Testis (tissue), 2 donors: ENCODE measurements around the gene MYO1A.

Source experiments
- POLR2A ChIP-seq: fragments of 450-650 bp; IDR thresholded peaks from one replicate; pipeline ENCODE4 v1.6.1; 2017; ENCODE audit warnings: antibody characterized with exemption, mild to moderate bottlenecking, moderate library complexity
- TF ChIP-seq, protein P1 (sequence below), 3 experiments: fragments of 450-650 bp in 2 of 3; fragments of 200-600 bp in 1 of 3; sonication (generic) in 1 of 3; IDR thresholded peaks; one replicate each; pipeline ENCODE4 v1.5.1; 2016 to 2019; ENCODE audit warnings: antibody characterized with exemption in 3 of 3, mild to moderate bottlenecking in 2 of 3, moderate library complexity in 1 of 3

DNA sequence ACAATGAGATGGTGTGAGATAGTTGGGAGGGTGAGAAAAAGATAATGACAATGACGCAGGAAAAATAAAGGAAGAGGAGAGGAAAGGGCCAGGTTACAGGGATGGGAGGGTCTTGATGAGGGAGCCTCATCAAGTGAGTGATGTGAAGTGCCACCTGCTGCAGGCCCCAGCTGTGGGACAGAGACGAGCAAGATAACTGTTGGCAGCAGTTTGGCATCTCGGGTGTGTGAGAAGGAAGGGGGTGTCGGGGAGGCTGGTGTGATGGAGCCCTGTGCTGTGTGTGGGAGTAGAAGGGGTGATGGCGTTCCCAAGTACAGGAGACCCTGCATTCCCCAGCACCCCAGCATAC lies 22.1 kb downstream of the MYO1A start:
- TF ChIP-seq, protein P1, sequence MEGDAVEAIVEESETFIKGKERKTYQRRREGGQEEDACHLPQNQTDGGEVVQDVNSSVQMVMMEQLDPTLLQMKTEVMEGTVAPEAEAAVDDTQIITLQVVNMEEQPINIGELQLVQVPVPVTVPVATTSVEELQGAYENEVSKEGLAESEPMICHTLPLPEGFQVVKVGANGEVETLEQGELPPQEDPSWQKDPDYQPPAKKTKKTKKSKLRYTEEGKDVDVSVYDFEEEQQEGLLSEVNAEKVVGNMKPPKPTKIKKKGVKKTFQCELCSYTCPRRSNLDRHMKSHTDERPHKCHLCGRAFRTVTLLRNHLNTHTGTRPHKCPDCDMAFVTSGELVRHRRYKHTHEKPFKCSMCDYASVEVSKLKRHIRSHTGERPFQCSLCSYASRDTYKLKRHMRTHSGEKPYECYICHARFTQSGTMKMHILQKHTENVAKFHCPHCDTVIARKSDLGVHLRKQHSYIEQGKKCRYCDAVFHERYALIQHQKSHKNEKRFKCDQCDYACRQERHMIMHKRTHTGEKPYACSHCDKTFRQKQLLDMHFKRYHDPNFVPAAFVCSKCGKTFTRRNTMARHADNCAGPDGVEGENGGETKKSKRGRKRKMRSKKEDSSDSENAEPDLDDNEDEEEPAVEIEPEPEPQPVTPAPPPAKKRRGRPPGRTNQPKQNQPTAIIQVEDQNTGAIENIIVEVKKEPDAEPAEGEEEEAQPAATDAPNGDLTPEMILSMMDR (IDR thresholded peaks at IDR 0.05) = no peak
- TF ChIP-seq POLR2A = no peak
